Measurements from ENCODE around the gene TK1.

- TF ChIP-seq CTCF (IDR thresholded peaks at IDR 0.05) (no peak), POLR2A (IDR thresholded peaks at IDR 0.05) (no peak)
Measured at GRCh38 chr17:78134899-78135385, 51.9 kb downstream of the TK1 start.

Data from body of pancreas (tissue), 4 donors.